Lower leg skin (tissue), 4 donors: ENCODE data around the gene GPC6. TPM values are rescaled to one million over a fixed set of nuclear protein-coding genes. Genes with fewer than 3 reads are reported as not detected.

ENCODE experiments used
- DNase-seq, 2 donors: peaks; one replicate each; pipeline ENCODE4 v3.0.0-alpha.2; 2019; ENCODE audit warnings: low spot score in 2 of 2
- H3K4me3 ChIP-seq: fragments of 200-600 bp; sonication (generic); 2 replicates; pipeline ENCODE4 v1.5.1; 2017; ENCODE audit warnings: mild to moderate bottlenecking, low read depth; ENCODE audit not compliant: poor library complexity, severe bottlenecking
- CTCF ChIP-seq, 3 donors: fragments of 450-650 bp; IDR thresholded peaks; one replicate each; pipeline ENCODE4 v1.5.1; 2016; ENCODE audit warnings: antibody characterized with exemption in 3 of 3, mild to moderate bottlenecking in 3 of 3, moderate library complexity in 2 of 3
- POLR2A ChIP-seq, 2 donors: fragments of 450-650 bp; IDR thresholded peaks; one replicate each; pipeline ENCODE4 v1.6.1; 2016 to 2017; ENCODE audit warnings: antibody characterized with exemption in 2 of 2, mild to moderate bottlenecking in 1 of 2, moderate library complexity in 1 of 2
- WGBS, 2 donors: methylation state at CpG; one replicate each; pipeline ENCODE4 v1.1.5; 2018; 5-methylcytosine and 5-hydroxymethylcytosine counted together
- intact Hi-C: fragments of 100-400 bp; cut with DNase I; formaldehyde crosslinking; loops from one replicate; pipeline ENCODE4 v1.15.0; 2023; ENCODE audit warnings: low total_unique reads
- total RNA-seq, 4 donors: library from RNA; depleted of rRNA; stranded (reverse); fragments of >200 nt; gene quantifications; one replicate each; pipeline ENCODE4 v1.1.0, GENCODE V29; 2016

GPC6 gene
- total RNA-seq, 4 donors from 2014 or later, result 1.4 to 5.2 (median 2.5) TPM

- intact Hi-C loops, result no loop called here
- 64 to 79% methylated on average over 2 of the region's 2 CpGs for WGBS, 2 donors
- no peak for TF ChIP-seq POLR2A (IDR thresholded peaks at IDR 0.05)
- DNase-seq, result no peak
- H3K4me3 ChIP-seq, result no peak overlapping the region
These were observed 112.3 kb downstream of the GPC6 start for GRCh38 chr13:93338906-93339305.

GRCh38 chr13:93339550-93339949 lies 112.9 kb downstream of the GPC6 start:
- DNase-seq, result no peak
- H3K4me3 ChIP-seq, result no peak overlapping the region
- WGBS, 2 donors, result 88 to 91% methylated on average over 4 of the region's 4 CpGs
- intact Hi-C loops, result no loop called here
- TF ChIP-seq POLR2A (IDR thresholded peaks at IDR 0.05) (no peak), CTCF (IDR thresholded peaks at IDR 0.05) (no peak)

GRCh38 chr13:93341517-93341916 lies 114.9 kb downstream of the GPC6 start:
- no peak overlapping the region for H3K4me3 ChIP-seq
- TF ChIP-seq POLR2A (IDR thresholded peaks at IDR 0.05) (no peak), CTCF (IDR thresholded peaks at IDR 0.05) (no peak)
- intact Hi-C loops, result no loop called here
- DNase-seq, result no peak
- 91 to 93% methylated on average over 4 of the region's 4 CpGs for WGBS, 2 donors

- H3K4me3 ChIP-seq, result no peak overlapping the region
- DNase-seq, result no peak
- intact Hi-C loops, result no loop called here
- TF ChIP-seq POLR2A (IDR thresholded peaks at IDR 0.05) (no peak), CTCF (IDR thresholded peaks at IDR 0.05) (no peak)
- WGBS, 2 donors, result 67 to 69% methylated on average over 4 of the region's 4 CpGs
These were observed 116.5 kb downstream of the GPC6 start for GRCh38 chr13:93343097-93343496.

GRCh38 chr13:93344048-93344705 lies 117.6 kb downstream of the GPC6 start:
- no peak overlapping the region for H3K4me3 ChIP-seq
- intact Hi-C loops, result no loop called here
- 62 to 75% methylated on average over 3 of the region's 3 CpGs for WGBS, 2 donors
- TF ChIP-seq POLR2A (IDR thresholded peaks at IDR 0.05) (no peak), CTCF (IDR thresholded peaks at IDR 0.05) (no peak)
- no peak for DNase-seq

GRCh38 chr13:93345024-93345423 lies 118.4 kb downstream of the GPC6 start:
- no peak overlapping the region for H3K4me3 ChIP-seq
- no peak for DNase-seq
- TF ChIP-seq POLR2A (IDR thresholded peaks at IDR 0.05) (no peak), CTCF (IDR thresholded peaks at IDR 0.05) (no peak)
- intact Hi-C loops, result no loop called here
